ENCODE data around the gene GRIN2C. TPM values are rescaled to one million over a fixed set of nuclear protein-coding genes. Genes with fewer than 3 reads are reported as not detected.

GRIN2C gene
- total RNA-seq, 1 donor from 2014 or later = 0.12 TPM

DNA sequence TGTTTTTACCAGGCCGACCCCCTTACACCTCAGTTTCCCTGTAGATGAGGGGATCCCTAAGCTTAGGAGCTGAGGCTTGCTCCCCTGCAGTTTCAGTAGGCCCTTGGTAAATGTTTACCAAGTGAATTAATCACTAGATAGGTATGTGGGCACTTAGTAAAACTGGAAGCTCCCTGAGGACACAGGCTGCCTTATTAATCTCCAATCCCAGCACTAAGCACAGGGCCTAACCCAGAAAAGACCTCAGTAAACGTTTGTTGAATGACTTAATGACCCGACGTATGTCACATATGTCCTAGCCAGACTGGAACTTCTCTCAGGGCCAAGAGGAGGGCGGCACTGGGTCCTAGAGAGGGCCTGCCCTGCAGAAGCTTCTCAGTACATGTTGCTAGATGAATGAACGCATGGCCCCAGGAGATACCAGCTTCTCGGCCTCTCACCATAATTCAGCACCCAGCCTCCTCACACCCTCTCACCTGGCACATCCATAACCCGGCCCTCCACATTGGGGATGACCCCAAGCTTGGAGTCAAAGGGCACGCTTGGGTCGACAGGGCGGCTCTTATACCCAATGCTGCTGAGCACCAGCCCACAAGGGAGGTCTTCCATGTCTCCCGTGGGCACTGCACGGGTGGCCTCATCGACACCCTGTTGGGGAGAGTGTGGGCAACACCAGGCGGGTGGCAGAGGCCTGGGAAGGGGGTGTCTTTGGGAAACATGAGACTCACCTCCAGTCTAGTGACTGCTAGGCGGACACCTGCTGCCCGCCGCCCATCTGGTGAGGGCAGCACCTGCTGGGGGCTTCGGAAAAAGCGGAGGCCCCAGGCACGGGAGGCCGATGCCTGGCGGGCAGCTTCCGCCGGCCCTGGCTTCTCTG lies 4.0 kb upstream of the GRIN2C start:
- Mint-ChIP-seq H3K27me3 (ENCODE audit: unreplicated experiment) (peaks cover 14% of the 10 kb centered on the region), H3K27ac (ENCODE audit: unreplicated experiment) (no peak overlapping the region), H3K9me3 (ENCODE audit: unreplicated experiment) (peaks cover 6% of the 10 kb centered on the region), H3K36me3 (ENCODE audit: unreplicated experiment) (no peaks in the 10 kb centered on the region), H3K4me1 (ENCODE audit: low read depth, unreplicated experiment) (no peaks in the 10 kb centered on the region), H3K4me3 (ENCODE audit: unreplicated experiment) (no peak overlapping the region)
- TF ChIP-seq, protein P1, sequence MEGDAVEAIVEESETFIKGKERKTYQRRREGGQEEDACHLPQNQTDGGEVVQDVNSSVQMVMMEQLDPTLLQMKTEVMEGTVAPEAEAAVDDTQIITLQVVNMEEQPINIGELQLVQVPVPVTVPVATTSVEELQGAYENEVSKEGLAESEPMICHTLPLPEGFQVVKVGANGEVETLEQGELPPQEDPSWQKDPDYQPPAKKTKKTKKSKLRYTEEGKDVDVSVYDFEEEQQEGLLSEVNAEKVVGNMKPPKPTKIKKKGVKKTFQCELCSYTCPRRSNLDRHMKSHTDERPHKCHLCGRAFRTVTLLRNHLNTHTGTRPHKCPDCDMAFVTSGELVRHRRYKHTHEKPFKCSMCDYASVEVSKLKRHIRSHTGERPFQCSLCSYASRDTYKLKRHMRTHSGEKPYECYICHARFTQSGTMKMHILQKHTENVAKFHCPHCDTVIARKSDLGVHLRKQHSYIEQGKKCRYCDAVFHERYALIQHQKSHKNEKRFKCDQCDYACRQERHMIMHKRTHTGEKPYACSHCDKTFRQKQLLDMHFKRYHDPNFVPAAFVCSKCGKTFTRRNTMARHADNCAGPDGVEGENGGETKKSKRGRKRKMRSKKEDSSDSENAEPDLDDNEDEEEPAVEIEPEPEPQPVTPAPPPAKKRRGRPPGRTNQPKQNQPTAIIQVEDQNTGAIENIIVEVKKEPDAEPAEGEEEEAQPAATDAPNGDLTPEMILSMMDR (IDR thresholded peaks at IDR 0.05; ENCODE audit: partially characterized antibody, unreplicated experiment) = no peak
- no peak for DNase-seq

DNA sequence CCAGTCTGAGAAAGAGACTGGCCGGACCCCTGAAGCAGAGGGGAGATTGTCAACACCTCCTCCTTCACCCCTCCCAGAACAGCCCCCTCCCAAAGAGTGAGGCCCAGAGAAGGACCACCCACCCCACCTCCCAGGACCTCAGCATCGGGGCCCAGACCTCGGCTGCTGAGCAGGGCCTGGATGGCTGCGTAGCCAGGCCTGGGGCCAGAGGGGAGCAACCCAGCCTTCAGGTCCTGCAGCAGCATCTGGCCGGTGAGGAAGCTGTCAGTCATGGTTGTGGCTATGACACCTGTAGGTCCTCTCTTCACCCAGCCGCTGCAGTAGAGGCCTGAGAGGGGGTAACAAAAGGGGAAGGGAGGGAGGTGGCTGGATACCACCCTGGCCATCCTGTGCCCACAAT lies 3.2 kb upstream of the GRIN2C start:
- Mint-ChIP-seq H3K27ac (ENCODE audit: unreplicated experiment) (no peak overlapping the region), H3K36me3 (ENCODE audit: unreplicated experiment) (no peaks in the 10 kb centered on the region), H3K4me3 (ENCODE audit: unreplicated experiment) (no peak overlapping the region), H3K4me1 (ENCODE audit: low read depth, unreplicated experiment) (no peaks in the 10 kb centered on the region), H3K9me3 (ENCODE audit: unreplicated experiment) (peaks cover 2% of the 10 kb centered on the region), H3K27me3 (ENCODE audit: unreplicated experiment) (peaks cover 16% of the 10 kb centered on the region)
- no peak for DNase-seq
- TF ChIP-seq, protein P1 (IDR thresholded peaks at IDR 0.05; ENCODE audit: partially characterized antibody, unreplicated experiment) = no peak

DNA sequence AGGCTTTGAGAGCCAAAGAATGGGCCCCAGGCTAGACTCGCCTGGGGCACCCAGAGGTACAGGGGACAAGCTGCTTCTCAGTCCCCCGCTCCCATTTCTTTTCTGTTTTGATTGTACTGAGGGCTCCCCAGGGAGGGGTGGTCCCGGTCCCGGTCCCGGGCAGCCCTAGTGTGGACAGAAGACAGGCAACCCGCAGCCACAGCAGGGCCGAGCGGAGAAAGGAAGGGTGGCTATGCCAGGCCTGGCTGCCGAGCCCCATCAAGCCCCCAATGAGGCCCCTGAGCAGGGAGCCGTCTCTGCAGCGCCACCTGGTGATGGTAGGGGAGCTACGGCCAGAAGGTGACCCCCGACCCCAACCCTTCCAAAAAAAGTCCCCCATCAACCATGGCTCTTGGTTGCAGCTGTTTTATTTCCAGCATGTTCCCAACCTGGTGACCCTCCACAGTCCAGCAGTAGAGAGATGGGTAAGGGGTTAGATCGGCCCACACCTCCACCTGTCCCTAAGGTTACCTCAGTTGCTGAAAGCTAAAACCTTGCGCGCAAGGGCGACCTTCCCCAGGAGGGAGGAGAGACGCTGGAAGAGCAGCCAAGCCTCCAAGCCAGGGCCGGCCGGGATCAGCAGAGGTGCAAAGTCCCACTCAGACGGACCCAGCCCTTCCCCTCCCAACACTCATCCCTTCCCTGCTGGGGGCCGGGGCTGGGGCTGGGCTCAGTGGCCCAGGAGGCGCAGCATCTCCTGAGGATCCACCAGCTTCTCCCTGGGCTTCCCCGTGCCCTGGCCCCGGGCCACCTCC lies 2.6 kb upstream of the GRIN2C start:
- Mint-ChIP-seq H3K36me3 (ENCODE audit: unreplicated experiment) (no peaks in the 10 kb centered on the region), H3K4me3 (ENCODE audit: unreplicated experiment) (no peak overlapping the region), H3K9me3 (ENCODE audit: unreplicated experiment) (peaks cover 2% of the 10 kb centered on the region), H3K27me3 (ENCODE audit: unreplicated experiment) (peaks cover 21% of the 10 kb centered on the region), H3K27ac (ENCODE audit: unreplicated experiment) (no peak overlapping the region), H3K4me1 (ENCODE audit: low read depth, unreplicated experiment) (no peaks in the 10 kb centered on the region)
- TF ChIP-seq, protein P1 (IDR thresholded peaks at IDR 0.05; ENCODE audit: partially characterized antibody, unreplicated experiment) = peak; percentile 74
- peak; percentile 86 for DNase-seq

DNA sequence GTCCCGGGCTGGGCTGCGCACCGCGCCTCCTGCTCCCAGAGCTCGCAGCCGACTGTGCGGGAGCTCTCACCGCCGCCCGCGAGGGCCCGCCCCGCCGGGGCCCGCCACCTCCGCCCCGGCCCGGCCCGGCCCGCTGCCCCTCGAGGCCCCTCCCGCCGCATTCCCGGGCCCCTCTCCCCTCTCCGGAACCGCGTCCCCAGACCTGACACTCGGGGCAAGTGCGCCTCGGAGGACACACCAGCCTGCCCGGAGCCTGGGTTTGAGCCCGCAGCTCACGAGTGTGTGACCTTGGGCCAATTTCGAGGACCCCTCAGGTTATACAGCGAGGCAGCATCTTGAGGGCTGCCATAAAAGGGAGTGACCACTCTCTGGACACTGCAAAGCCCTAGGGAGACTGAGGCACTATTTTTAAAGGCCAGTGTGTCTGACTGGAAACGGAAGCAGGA lies 2.0 kb upstream of the GRIN2C start:
- H3K4me3 Mint-ChIP-seq (ENCODE audit: unreplicated experiment) = peak overlapping the region; percentile 38
- TF ChIP-seq, protein P1 (IDR thresholded peaks at IDR 0.05; ENCODE audit: partially characterized antibody, unreplicated experiment) = no peak
- H3K9me3 Mint-ChIP-seq (ENCODE audit: unreplicated experiment) = peaks cover 5% of the 10 kb centered on the region
- no peak for DNase-seq
- H3K4me1 Mint-ChIP-seq (ENCODE audit: low read depth, unreplicated experiment) = no peaks in the 10 kb centered on the region
- no peaks in the 10 kb centered on the region for H3K36me3 Mint-ChIP-seq (ENCODE audit: unreplicated experiment)
- H3K27me3 Mint-ChIP-seq (ENCODE audit: unreplicated experiment) = peaks cover 22% of the 10 kb centered on the region
- H3K27ac Mint-ChIP-seq (ENCODE audit: unreplicated experiment) = no peak overlapping the region
